Measurements from ENCODE around the gene EPHA8. TPM values are rescaled to one million over a fixed set of nuclear protein-coding genes. Genes with fewer than 3 reads are reported as not detected.

Gene EPHA8
- total and polyA plus RNA-seq, 2 experiments from 2014 or later, result not detected

- Histone ChIP-seq H3K79me2 (ENCODE audit: insufficient read depth) (no peaks in the 10 kb centered on the region), H3K9me2 (ENCODE audit: insufficient read depth) (no peaks in the 10 kb centered on the region), H3F3A (ENCODE audit: insufficient read depth) (no peaks in the 10 kb centered on the region), H2AFZ (no peak overlapping the region), H3K4me1 (ENCODE audit: insufficient read depth) (no peaks in the 10 kb centered on the region), H3K9ac (no peak overlapping the region), H3K27ac (no peak overlapping the region), H4K20me1 (ENCODE audit: insufficient read depth) (no peaks in the 10 kb centered on the region), H3K9me3 (ENCODE audit: low read depth) (no peaks in the 10 kb centered on the region), H3K4me3 (no peak overlapping the region), H3K36me3 (ENCODE audit: low read depth) (no peaks in the 10 kb centered on the region), H3K4me2 (ENCODE audit: unreplicated experiment) (no peak overlapping the region), H3K27me3 (replicated peaks; ENCODE audit: insufficient read depth) (peaks cover 19% of the 10 kb centered on the region)
- in situ Hi-C loops (cut with MboI), result no loop called here
- no peak for DNase-seq
- TF ChIP-seq EZH2phosphoT487 (IDR thresholded peaks at IDR 0.05; ENCODE audit: insufficient read depth, low read depth) (no peak), EZH2 (IDR thresholded peaks at IDR 0.05; ENCODE audit: insufficient read depth, poor library complexity, severe bottlenecking) (no peak)
- 82 to 84% methylated on average over 9 of the region's 9 CpGs for WGBS, 2 experiments (ENCODE audit: low coverage in 1 of 2, low lambda C conversion rate in 2 of 2, missing lambda C conversion rate in 2 of 2)
These were observed 20.4 kb upstream of the EPHA8 start for GRCh38 chr1:22542886-22543285.

- 66 to 80% methylated on average over 6 of the region's 6 CpGs for WGBS, 2 experiments (ENCODE audit: low coverage in 1 of 2, low lambda C conversion rate in 2 of 2, missing lambda C conversion rate in 2 of 2)
- in situ Hi-C loops (cut with MboI), result no loop called here
- peaks cover 26% of the 10 kb centered on the region for H3K27me3 ChIP-seq (replicated peaks; ENCODE audit: insufficient read depth)
- no peak for DNase-seq
- H3K9me3 ChIP-seq (ENCODE audit: low read depth), result no peaks in the 10 kb centered on the region
- H3K4me1 ChIP-seq (ENCODE audit: insufficient read depth), result no peaks in the 10 kb centered on the region
- no peaks in the 10 kb centered on the region for H3K79me2 ChIP-seq (ENCODE audit: insufficient read depth)
- H4K20me1 ChIP-seq (ENCODE audit: insufficient read depth), result no peaks in the 10 kb centered on the region
- H3K4me2 ChIP-seq (ENCODE audit: unreplicated experiment), result no peak overlapping the region
- TF ChIP-seq EZH2phosphoT487 (IDR thresholded peaks at IDR 0.05; ENCODE audit: insufficient read depth, low read depth), result no peak
- no peak for TF ChIP-seq EZH2 (IDR thresholded peaks at IDR 0.05; ENCODE audit: insufficient read depth, poor library complexity, severe bottlenecking)
- no peaks in the 10 kb centered on the region for H3F3A ChIP-seq (ENCODE audit: insufficient read depth)
- no peak overlapping the region for H3K4me3 ChIP-seq
- H3K9ac ChIP-seq, result no peak overlapping the region
- H2AFZ ChIP-seq, result no peak overlapping the region
- H3K27ac ChIP-seq, result no peak overlapping the region
- no peaks in the 10 kb centered on the region for H3K9me2 ChIP-seq (ENCODE audit: insufficient read depth)
- no peaks in the 10 kb centered on the region for H3K36me3 ChIP-seq (ENCODE audit: low read depth)
These were observed 19.6 kb upstream of the EPHA8 start for GRCh38 chr1:22543679-22544078.

DNA sequence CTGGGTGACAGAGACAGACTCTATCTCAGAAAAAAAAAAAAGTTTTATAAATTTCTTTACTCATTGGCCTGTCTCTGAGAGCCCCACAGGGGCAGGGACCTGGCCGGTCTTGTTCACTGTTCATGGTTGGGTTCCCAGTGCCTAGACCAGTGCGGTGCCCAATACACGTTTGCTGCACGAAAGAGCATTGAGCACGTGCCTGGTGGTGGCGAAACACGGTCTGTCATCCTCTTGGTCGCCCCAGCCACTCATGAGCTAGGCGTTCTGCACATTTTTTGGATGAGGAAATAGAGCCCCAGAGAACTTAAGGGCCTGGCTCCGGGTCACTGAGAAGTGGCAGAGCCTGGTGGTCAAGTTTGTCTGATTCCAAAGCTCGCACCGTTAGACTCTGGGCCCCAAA, 18.7 kb upstream of the EPHA8 start:
- Histone ChIP-seq H3K36me3 (ENCODE audit: low read depth) (no peaks in the 10 kb centered on the region), H3F3A (ENCODE audit: insufficient read depth) (no peaks in the 10 kb centered on the region), H2AFZ (no peak overlapping the region), H3K4me3 (no peak overlapping the region), H3K27ac (no peak overlapping the region), H3K27me3 (replicated peaks; ENCODE audit: insufficient read depth) (peaks cover 27% of the 10 kb centered on the region), H3K79me2 (ENCODE audit: insufficient read depth) (no peaks in the 10 kb centered on the region), H3K9ac (no peak overlapping the region), H3K4me2 (ENCODE audit: unreplicated experiment) (no peak overlapping the region), H3K9me2 (ENCODE audit: insufficient read depth) (no peaks in the 10 kb centered on the region), H3K4me1 (ENCODE audit: insufficient read depth) (no peaks in the 10 kb centered on the region), H4K20me1 (ENCODE audit: insufficient read depth) (no peaks in the 10 kb centered on the region), H3K9me3 (ENCODE audit: low read depth) (no peaks in the 10 kb centered on the region)
- in situ Hi-C loops (cut with MboI), result no loop called here
- DNase-seq, result no peak
- TF ChIP-seq EZH2 (IDR thresholded peaks at IDR 0.05; ENCODE audit: insufficient read depth, poor library complexity, severe bottlenecking), result no peak
- TF ChIP-seq EZH2phosphoT487 (IDR thresholded peaks at IDR 0.05; ENCODE audit: insufficient read depth, low read depth), result no peak
- 66 to 72% methylated on average over 12 of the region's 12 CpGs for WGBS, 2 experiments (ENCODE audit: low coverage in 1 of 2, low lambda C conversion rate in 2 of 2, missing lambda C conversion rate in 2 of 2)

DNA sequence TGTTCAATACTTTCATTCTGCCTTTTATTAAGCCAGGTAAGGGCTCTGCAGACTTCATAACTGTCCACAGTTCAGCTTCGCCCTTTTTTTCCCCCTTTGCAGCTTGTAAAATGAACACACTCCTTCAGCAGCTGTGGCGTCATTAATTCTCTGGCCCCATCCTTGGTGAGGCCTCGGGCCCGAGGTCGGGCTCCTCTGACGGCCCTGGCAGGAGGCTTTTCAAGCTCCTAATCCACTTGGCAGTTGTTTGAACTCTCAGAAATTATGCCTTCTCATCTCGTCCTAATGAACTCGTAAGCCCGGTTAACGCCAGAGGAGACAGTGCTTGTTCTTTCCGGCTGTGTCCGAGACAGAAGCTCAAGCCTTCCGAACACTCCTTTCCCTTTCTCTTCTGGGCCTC, 18.1 kb upstream of the EPHA8 start:
- H4K20me1 ChIP-seq (ENCODE audit: insufficient read depth), result no peaks in the 10 kb centered on the region
- no peak overlapping the region for H3K27ac ChIP-seq
- TF ChIP-seq EZH2 (IDR thresholded peaks at IDR 0.05; ENCODE audit: insufficient read depth, poor library complexity, severe bottlenecking), result no peak
- TF ChIP-seq EZH2phosphoT487 (IDR thresholded peaks at IDR 0.05; ENCODE audit: insufficient read depth, low read depth), result no peak
- no peak overlapping the region for H2AFZ ChIP-seq
- no peaks in the 10 kb centered on the region for H3F3A ChIP-seq (ENCODE audit: insufficient read depth)
- DNase-seq, result no peak
- WGBS, 2 experiments (ENCODE audit: low coverage in 1 of 2, low lambda C conversion rate in 2 of 2, missing lambda C conversion rate in 2 of 2), result 53 to 65% methylated on average over 13 of the region's 13 CpGs
- in situ Hi-C loops (cut with MboI), result no loop called here
- no peaks in the 10 kb centered on the region for H3K9me2 ChIP-seq (ENCODE audit: insufficient read depth)
- no peak overlapping the region for H3K9ac ChIP-seq
- H3K4me3 ChIP-seq, result no peak overlapping the region
- no peaks in the 10 kb centered on the region for H3K4me1 ChIP-seq (ENCODE audit: insufficient read depth)
- peaks cover 27% of the 10 kb centered on the region for H3K27me3 ChIP-seq (replicated peaks; ENCODE audit: insufficient read depth)
- H3K4me2 ChIP-seq (ENCODE audit: unreplicated experiment), result no peak overlapping the region
- H3K9me3 ChIP-seq (ENCODE audit: low read depth), result no peaks in the 10 kb centered on the region
- H3K36me3 ChIP-seq (ENCODE audit: low read depth), result no peaks in the 10 kb centered on the region
- no peaks in the 10 kb centered on the region for H3K79me2 ChIP-seq (ENCODE audit: insufficient read depth)

All from GM23248 (cell line).